PC-3 (cell line): ENCODE measurements around the gene RAMP1. TPM values are rescaled to one million over a fixed set of nuclear protein-coding genes. Genes with fewer than 3 reads are reported as not detected.

Experiments
- ATAC-seq: fragments of 200-7000 bp; cut with Tn5 transposase; 2 replicates; pipeline ENCODE4 v1.9.1; 2020; ENCODE audit warnings: mild to moderate bottlenecking, moderate library complexity
- BruUV-seq: library from RNA; stranded (reverse); fragments of 400-500 nt; replicated peaks from 2 replicates; lab custom pipeline; 2021; lab: Mats Ljungman, UMichigan
- CTCF ChIA-PET: fragments of 300-600 bp; sonication (Branson Sonifier 250); formaldehyde crosslinking; loops from one replicate; lab custom pipeline; 2022; ENCODE audit warnings: antibody characterized with exemption; lab: Charles Lee
- POLR2A ChIA-PET: fragments of 300-600 bp; sonication (Branson Sonifier 250); formaldehyde crosslinking; loops from one replicate; lab custom pipeline; 2022; ENCODE audit warnings: antibody characterized with exemption; ENCODE audit not compliant: unreplicated experiment; lab: Charles Lee
- DNase-seq: peaks from one replicate; pipeline ENCODE4 v3.0.0-alpha.2; 2015
- H2AFZ ChIP-seq: fragments of 300-600 bp; sonication (generic); 2 replicates; pipeline ENCODE4 v1.6.0; 2016; ENCODE audit warnings: antibody characterized with exemption, low read length
- H3F3A ChIP-seq: fragments of 300-600 bp; sonication (generic); one replicate; pipeline ENCODE4 v1.6.0; 2017; ENCODE audit warnings: antibody characterized with exemption, low read length, control low read depth, mild to moderate bottlenecking; ENCODE audit not compliant: unreplicated experiment
- H3K27ac ChIP-seq: fragments of 300-600 bp; sonication (generic); 2 replicates; pipeline ENCODE4 v1.5.1; 2016; ENCODE audit warnings: mild to moderate bottlenecking, low read length
- H3K27me3 ChIP-seq: fragments of 300-600 bp; sonication (generic); 2 replicates; pipeline ENCODE4 v1.6.1; 2016; ENCODE audit warnings: low read length, mixed read lengths
- H3K36me3 ChIP-seq: fragments of 300-600 bp; sonication (generic); 2 replicates; pipeline ENCODE4 v1.6.1; 2016; ENCODE audit warnings: low read depth, mixed run types, low read length, mixed read lengths
- H3K4me1 ChIP-seq: fragments of 300-600 bp; sonication (generic); 2 replicates; pipeline ENCODE4 v1.5.1; 2016; ENCODE audit warnings: low read length; ENCODE audit not compliant: insufficient read depth
- H3K4me2 ChIP-seq: fragments of 300-600 bp; sonication (generic); 2 replicates; pipeline ENCODE4 v1.6.0; 2016; ENCODE audit warnings: low read length
- H3K4me3 ChIP-seq: fragments of 300-600 bp; sonication (generic); 2 replicates; pipeline ENCODE4 v1.5.1; 2016; ENCODE audit warnings: mild to moderate bottlenecking, low read length, mixed read lengths
- H3K79me2 ChIP-seq: fragments of 300-600 bp; sonication (generic); 2 replicates; pipeline ENCODE4 v1.6.1; 2017; ENCODE audit warnings: low read length, mixed read lengths
- H3K9ac ChIP-seq: fragments of 300-600 bp; sonication (generic); 2 replicates; pipeline ENCODE4 v1.6.0; 2016; ENCODE audit warnings: mild to moderate bottlenecking, low read length
- H3K9me2 ChIP-seq: fragments of 300-600 bp; sonication (generic); replicated peaks from 2 replicates; pipeline ENCODE4 v1.6.1; 2016; ENCODE audit warnings: mixed run types, low read length, mixed read lengths
- H3K9me3 ChIP-seq: fragments of 300-600 bp; sonication (generic); 2 replicates; pipeline ENCODE4 v1.6.1; 2016; ENCODE audit warnings: low read length, mixed read lengths
- H4K20me1 ChIP-seq: fragments of 300-600 bp; sonication (generic); 2 replicates; pipeline ENCODE4 v1.6.1; 2016; ENCODE audit warnings: low read length, mixed read lengths
- EZH2 ChIP-seq: fragments of 300-600 bp; sonication (generic); IDR thresholded peaks from one replicate; pipeline ENCODE4 v1.6.1; 2017; ENCODE audit warnings: antibody characterized with exemption, mild to moderate bottlenecking, low read length; ENCODE audit not compliant: unreplicated experiment
- EZH2phosphoT487 ChIP-seq: fragments of 300-600 bp; sonication (generic); IDR thresholded peaks from 2 replicates; pipeline ENCODE4 v1.6.1; 2018; ENCODE audit warnings: mild to moderate bottlenecking, antibody characterized with exemption, low read length, borderline replicate concordance
- intact Hi-C: fragments of 100-400 bp; cut with micrococcal nuclease; formaldehyde crosslinking; loops from 2 replicates; pipeline ENCODE4 v1.9.0; 2023
- total RNA-seq: library from RNA; depleted of rRNA; stranded (reverse); fragments of >200 nt; gene quantifications from 2 replicates; pipeline ENCODE4 v1.2.3, GENCODE V29; 2014
- TF ChIP-seq, protein P1 (sequence below): fragments of 300-600 bp; sonication (generic); conservative IDR thresholded peaks from 2 replicates; pipeline ENCODE4 v1.5.1; 2017; ENCODE audit warnings: antibody characterized with exemption, low read depth, mild to moderate bottlenecking, low read length

The RAMP1 gene
- total RNA-seq, 1 experiment from 2014 or later: 210 TPM

DNA sequence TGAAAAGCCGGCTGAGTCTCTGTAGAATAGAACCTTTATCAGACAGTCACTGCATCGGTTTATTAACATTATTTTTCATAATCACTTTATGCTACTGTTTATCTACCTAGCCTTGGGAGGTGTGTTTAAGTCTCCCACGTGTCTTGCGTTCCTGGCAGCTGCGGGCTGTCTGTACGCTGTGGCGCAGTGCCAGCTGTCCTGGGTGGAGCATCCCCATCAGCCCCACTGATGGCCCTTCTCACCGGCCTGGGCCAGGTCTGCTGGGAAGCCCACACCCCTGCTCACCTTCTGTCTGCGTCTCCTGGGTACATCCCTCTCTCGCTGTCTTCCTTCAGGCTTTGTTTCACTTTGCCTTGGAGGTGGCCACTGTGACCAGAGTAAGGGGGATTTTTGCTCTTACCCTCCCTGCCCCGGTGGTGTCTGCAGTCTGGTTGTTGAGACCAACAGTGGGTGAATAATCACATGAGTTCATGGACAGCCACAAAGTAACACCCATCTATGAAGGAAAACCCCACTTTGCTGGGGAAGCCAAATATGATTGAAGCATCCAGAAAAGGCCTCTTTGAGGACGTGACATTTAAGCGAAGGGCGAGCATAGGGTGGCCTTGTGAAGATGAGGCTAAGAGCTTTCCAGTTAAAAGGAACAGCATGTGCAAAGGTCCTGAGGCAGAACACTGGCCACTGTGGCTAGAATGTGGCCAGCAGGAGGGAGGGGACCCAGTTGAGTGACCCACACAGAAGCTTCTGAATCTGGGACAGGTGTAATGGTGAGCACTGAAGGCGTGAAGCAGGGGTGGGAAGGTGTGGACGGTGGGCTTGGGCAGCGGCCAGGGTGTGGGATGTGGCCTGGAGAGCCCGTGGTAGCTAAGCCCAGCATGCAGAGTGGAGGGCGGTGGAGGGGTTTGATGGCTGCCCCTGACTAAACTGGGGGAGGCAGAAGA, 41.7 kb downstream of the RAMP1 start:
- no peaks in the 10 kb centered on the region for H3K79me2 ChIP-seq
- H3K9me3 ChIP-seq: no peaks in the 10 kb centered on the region
- DNase-seq (no peak), ATAC-seq (no peak)
- no peak for TF ChIP-seq EZH2phosphoT487
- no peak for TF ChIP-seq EZH2
- TF ChIP-seq, protein P1, sequence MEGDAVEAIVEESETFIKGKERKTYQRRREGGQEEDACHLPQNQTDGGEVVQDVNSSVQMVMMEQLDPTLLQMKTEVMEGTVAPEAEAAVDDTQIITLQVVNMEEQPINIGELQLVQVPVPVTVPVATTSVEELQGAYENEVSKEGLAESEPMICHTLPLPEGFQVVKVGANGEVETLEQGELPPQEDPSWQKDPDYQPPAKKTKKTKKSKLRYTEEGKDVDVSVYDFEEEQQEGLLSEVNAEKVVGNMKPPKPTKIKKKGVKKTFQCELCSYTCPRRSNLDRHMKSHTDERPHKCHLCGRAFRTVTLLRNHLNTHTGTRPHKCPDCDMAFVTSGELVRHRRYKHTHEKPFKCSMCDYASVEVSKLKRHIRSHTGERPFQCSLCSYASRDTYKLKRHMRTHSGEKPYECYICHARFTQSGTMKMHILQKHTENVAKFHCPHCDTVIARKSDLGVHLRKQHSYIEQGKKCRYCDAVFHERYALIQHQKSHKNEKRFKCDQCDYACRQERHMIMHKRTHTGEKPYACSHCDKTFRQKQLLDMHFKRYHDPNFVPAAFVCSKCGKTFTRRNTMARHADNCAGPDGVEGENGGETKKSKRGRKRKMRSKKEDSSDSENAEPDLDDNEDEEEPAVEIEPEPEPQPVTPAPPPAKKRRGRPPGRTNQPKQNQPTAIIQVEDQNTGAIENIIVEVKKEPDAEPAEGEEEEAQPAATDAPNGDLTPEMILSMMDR: no peak
- no peak overlapping the region for H3K4me2 ChIP-seq
- POLR2A ChIA-PET: no interaction called here
- no peak overlapping the region for H3K27ac ChIP-seq
- H2AFZ ChIP-seq: no peak overlapping the region
- no peaks in the 10 kb centered on the region for H4K20me1 ChIP-seq
- CTCF ChIA-PET: no interaction called here
- H3K27me3 ChIP-seq: no peaks in the 10 kb centered on the region
- H3K4me3 ChIP-seq: no peak overlapping the region
- H3K36me3 ChIP-seq: no peaks in the 10 kb centered on the region
- no TSS peak for BruUV-seq
- no peaks in the 10 kb centered on the region for H3K9me2 ChIP-seq
- no peaks in the 10 kb centered on the region for H3K4me1 ChIP-seq
- intact Hi-C loops: no loop called here
- H3K9ac ChIP-seq: no peak overlapping the region
- H3F3A ChIP-seq: no peaks in the 10 kb centered on the region

DNA sequence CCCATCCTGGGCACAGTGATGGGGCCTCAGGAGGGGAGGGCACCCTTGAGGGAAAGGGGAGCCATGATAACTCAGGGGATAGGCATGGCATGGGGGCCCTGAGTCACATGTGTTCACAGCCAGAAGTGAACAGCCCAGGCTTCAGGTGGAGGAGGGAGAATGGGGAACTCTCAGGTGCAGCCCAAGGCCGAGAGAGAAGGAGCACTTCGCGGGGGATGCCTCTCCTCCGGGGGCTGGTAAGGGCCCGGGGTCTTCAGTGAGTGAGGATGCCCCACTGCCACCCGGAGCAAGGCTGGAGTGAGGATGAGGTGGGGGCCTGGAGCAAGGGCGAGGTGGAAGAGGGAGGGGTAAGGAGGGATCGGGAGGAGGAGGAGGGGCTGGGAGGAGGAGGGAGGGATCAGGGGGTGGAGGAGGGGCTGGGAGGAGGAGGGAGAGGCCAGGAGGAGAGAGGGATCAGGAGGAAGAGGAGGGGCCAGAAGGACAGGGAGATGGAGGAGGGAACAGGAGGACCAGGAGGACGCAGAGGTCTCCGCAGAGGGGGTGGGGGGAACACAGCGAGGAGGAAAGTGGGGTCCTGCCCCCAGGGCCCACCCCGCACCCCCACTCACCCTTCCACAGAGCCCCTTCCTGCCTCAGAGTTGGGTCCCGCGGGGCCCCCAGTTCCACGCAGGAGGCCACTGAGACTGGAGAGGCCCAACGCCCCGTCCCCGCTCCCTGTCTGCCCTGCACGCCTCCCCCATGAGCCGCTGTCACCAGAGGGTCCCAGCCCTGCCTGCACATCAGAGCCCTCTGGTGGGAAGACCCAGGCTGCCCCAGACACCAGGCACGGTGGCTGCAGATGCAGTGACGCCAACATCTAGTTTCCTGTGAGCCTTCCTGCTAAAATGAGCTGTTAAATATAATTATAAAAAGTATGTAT, 42.8 kb downstream of the RAMP1 start:
- no peaks in the 10 kb centered on the region for H4K20me1 ChIP-seq
- POLR2A ChIA-PET: no interaction called here
- H3K27ac ChIP-seq: no peak overlapping the region
- no peaks in the 10 kb centered on the region for H3K9me2 ChIP-seq
- H3F3A ChIP-seq: no peaks in the 10 kb centered on the region
- no peak overlapping the region for H3K4me2 ChIP-seq
- H3K9ac ChIP-seq: no peak overlapping the region
- no peak for DNase-seq
- no peak for ATAC-seq
- H3K9me3 ChIP-seq: no peaks in the 10 kb centered on the region
- intact Hi-C loops: no loop called here
- H3K4me1 ChIP-seq: no peaks in the 10 kb centered on the region
- H3K79me2 ChIP-seq: no peaks in the 10 kb centered on the region
- no peak overlapping the region for H2AFZ ChIP-seq
- no peak overlapping the region for H3K4me3 ChIP-seq
- TF ChIP-seq, protein P1: no peak
- TF ChIP-seq EZH2phosphoT487: no peak
- no peak for TF ChIP-seq EZH2
- H3K36me3 ChIP-seq: 0 out of 2 replicates have a peak, but pooled peaks cover under 1% of the 10 kb centered on the region
- BruUV-seq: no TSS peak
- no peaks in the 10 kb centered on the region for H3K27me3 ChIP-seq
- CTCF ChIA-PET: no interaction called here
